GM12874 (cell line): Measurements from ENCODE around the gene SNRK.

ENCODE experiments used
- CTCF ChIP-seq: IDR thresholded peaks from 2 replicates; pipeline ENCODE4 v1.5.1; 2011; ENCODE audit warnings: low read depth, mild to moderate bottlenecking, control low read depth, low read length, moderate library complexity; ENCODE audit not compliant: insufficient read depth

SNRK gene

GRCh38 chr3:43287500-43287873, 1.1 kb downstream of the SNRK start:
- TF ChIP-seq CTCF, result no peak

DNA sequence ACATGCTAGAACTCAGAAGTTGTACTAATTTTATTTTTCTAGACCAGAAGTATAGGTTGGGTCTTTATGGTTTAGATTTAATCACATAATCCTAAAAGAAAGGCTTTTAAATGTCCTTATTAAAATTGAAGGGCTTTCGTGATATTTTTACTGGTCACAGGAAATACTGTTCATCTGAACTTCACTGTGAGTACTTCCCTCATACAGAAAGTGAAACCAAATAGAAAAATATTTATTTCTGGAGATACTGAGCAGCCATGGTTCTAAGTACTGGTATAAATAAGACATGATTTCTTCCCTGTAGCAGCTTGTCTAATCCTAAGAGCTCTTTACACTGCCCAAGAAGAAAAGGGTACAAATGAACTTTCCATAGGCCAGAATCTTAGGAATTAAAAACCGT, 2.0 kb downstream of the SNRK start:
- TF ChIP-seq CTCF, result no peak

- no peak for TF ChIP-seq CTCF
These were observed 2.5 kb downstream of the SNRK start for GRCh38 chr3:43288850-43289249.

GRCh38 chr3:43289401-43289800, 3.1 kb downstream of the SNRK start:
- TF ChIP-seq CTCF, result no peak

- no peak for TF ChIP-seq CTCF
These were observed 3.6 kb downstream of the SNRK start for GRCh38 chr3:43289841-43290470.

DNA sequence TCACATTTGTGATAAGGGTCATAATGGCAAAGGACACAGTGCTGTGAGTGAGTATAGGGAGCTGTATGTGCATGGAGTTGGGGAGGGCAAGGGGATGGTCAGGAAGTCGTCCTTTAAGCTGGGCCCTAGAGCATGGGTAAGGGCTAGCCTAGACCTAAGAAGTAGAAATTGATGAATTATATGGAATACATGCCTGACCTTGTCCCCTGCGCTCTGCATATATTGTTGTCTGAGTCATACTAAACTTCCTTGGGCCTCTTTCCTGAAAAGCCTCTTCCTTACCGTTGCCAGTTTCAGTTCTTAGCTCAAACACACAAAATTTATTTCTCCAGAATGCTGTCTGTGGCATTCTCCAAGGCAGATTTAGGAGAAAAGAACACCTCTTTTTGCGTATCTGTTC, 4.6 kb downstream of the SNRK start:
- TF ChIP-seq CTCF, result no peak

GRCh38 chr3:43291546-43291945, 5.2 kb downstream of the SNRK start:
- TF ChIP-seq CTCF, result no peak
